Spleen (tissue), 7 donors: ENCODE results near the gene C2orf80.
"Not testable (repeated sequence)": the region's sequence is repeated elsewhere in the genome, so short reads cannot be mapped to it uniquely, and the experiment has no call there.

Experiments
- POLR2A ChIP-seq, 3 donors: fragments of 450-650 bp; IDR thresholded peaks; one replicate each; pipeline ENCODE4 v1.5.1; 2017; ENCODE audit warnings: antibody characterized with exemption in 3 of 3, mild to moderate bottlenecking in 1 of 3
- POLR2AphosphoS5 ChIP-seq, 3 donors: sonication (generic); formaldehyde crosslinking; IDR thresholded peaks; one replicate each; pipeline ENCODE4 v1.5.1; 2017; ENCODE audit warnings: antibody characterized with exemption in 3 of 3
- TF ChIP-seq, protein P1 (sequence below), 11 experiments: fragments of 200-600 bp in 7 of 11; fragments of 450-650 bp in 4 of 11; sonication (generic) in 4 of 11; IDR thresholded peaks in 8 of 11; conservative IDR thresholded peaks in 3 of 11; 1 replicate in 7 of 11; 2 replicates in 4 of 11; pipeline versions ENCODE4 v1.4.0 to v1.8.0; 2016 to 2021; ENCODE audit warnings: antibody characterized with exemption in 11 of 11, inconsistent platforms in 4 of 11, mild to moderate bottlenecking in 1 of 11
- donor health status: DM: no; HTN: no; CAD: no; lungs with moderate emphysema.
- donor health status: DM: no; HTN: no; CAD: no.
- donor health status: DM: no; HTN: no; CAD: no.

DNA sequence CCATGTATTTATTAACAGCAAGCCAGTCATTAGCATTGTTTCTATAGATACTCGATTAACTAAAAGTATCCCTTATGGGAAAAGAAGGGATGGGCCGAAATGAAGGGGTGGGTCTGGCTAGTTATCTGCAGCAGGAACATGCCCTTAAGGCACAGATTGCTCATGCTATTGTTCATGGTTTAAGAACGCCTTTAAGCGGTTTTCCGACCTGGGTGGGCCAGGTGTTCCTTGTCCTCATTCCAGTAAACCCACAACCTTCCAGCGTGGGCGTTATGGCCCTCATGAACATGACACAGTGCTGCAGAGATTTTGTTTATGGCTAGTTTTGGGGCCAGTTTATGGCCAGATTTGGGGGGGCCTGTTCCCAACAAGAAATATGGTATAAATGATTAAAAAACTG is 51.5 kb downstream of the C2orf80 start:
- TF ChIP-seq, protein P1, sequence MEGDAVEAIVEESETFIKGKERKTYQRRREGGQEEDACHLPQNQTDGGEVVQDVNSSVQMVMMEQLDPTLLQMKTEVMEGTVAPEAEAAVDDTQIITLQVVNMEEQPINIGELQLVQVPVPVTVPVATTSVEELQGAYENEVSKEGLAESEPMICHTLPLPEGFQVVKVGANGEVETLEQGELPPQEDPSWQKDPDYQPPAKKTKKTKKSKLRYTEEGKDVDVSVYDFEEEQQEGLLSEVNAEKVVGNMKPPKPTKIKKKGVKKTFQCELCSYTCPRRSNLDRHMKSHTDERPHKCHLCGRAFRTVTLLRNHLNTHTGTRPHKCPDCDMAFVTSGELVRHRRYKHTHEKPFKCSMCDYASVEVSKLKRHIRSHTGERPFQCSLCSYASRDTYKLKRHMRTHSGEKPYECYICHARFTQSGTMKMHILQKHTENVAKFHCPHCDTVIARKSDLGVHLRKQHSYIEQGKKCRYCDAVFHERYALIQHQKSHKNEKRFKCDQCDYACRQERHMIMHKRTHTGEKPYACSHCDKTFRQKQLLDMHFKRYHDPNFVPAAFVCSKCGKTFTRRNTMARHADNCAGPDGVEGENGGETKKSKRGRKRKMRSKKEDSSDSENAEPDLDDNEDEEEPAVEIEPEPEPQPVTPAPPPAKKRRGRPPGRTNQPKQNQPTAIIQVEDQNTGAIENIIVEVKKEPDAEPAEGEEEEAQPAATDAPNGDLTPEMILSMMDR (IDR thresholded peaks at IDR 0.05 in 8 of 11, conservative IDR thresholded peaks at IDR 0.05 in 3 of 11) = not testable (repeated sequence)
- not testable (repeated sequence) for TF ChIP-seq POLR2AphosphoS5, POLR2A (IDR thresholded peaks at IDR 0.05)
